ENCODE results near the gene MBNL1.

The MBNL1 gene

DNA sequence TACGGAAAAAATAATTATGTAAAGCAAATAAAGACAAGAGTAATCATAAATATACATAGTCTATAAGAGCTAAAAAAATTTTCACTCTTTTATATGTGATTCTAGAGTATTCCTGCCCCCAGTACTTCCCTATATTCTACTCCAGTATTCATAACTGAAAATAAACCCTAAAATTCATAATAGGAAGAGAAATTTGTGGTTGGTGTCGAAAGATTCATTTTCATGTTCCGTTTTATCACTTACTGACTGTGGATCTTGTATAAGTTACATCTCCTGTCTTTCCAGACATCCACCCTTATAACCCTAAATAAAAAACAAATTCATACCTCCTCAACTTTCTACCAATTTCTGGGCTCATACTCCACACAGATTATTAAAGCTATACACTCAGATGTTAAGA lies 16.0 kb upstream of the MBNL1 start:
- DNase-seq: no peak

- no peak for DNase-seq
Measured at GRCh38 chr3:152253514-152253913, 15.2 kb upstream of the MBNL1 start.

- no peak for DNase-seq
Measured at GRCh38 chr3:152254041-152254440, 14.7 kb upstream of the MBNL1 start.

GRCh38 chr3:152255290-152255689 lies 13.4 kb upstream of the MBNL1 start:
- DNase-seq: no peak

- DNase-seq: no peak
Measured at GRCh38 chr3:152256851-152257562, 11.7 kb upstream of the MBNL1 start.

DNA sequence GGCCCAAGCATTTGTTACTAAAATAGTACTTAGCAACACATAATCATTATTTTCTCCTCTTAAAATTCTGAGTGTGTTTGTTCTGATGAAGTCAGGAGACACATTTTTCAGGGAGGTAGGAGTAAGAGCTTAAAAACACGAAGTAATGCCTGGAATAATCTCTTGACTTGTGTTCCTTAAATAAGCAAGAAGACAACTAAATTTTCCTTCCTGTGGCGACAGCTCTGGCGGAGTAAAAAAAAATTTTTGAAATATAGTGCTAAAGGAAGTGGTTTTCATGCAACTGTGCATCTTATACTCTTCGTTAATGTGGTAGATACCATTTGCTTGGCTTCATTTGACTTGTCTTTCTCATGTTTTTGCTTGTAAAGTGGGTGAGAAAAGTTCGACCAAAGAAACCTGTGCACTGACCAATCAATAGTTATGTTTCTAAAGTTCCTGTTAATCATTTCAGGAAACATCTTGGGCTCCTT lies 11.1 kb upstream of the MBNL1 start:
- DNase-seq: no peak

DNA sequence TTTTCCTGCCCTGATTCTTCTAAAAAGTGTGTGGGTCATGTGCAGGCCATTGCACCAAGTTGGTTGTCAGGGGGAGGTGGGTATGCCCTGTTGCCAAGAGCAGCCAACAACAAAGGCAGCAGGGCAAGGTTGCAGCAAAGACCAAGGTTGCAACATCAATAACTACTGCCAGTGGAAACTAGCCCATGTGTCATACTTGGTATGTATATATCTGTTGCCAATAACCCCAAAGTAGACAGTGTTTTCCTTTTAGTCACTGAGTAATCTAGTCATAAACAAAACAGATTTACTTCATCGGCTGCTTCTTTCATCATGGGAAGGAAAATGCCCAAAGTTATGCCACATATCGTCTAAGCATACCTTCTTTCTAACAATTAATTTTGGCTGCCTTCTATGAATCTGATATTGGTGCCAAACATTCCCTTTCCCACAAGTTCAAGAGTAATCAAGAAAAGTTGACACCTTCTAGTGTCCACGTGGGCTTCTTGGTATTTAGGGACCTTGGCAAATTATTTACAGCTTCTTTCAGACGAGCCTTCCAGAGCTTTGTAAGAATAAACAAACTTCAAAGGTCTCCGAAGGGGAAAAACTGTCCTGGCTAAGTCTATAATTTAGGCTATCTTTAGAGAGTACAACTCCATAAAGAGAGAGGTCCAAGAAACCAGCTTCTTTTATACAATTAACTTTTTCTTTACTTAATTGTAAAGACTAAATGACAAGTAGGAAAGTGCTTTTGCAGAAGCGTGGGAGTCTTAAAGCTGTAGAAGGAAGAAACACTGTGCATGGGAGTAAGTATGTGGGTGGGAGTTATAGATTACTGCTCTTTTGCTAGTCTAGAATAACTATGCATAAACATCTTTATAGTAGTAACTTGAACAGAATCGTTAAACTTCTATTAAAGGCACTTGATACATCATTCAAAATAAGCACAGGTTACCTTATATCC lies 10.0 kb upstream of the MBNL1 start:
- DNase-seq: peak in 2 of 56 donors; percentile 2 to 40

DNA sequence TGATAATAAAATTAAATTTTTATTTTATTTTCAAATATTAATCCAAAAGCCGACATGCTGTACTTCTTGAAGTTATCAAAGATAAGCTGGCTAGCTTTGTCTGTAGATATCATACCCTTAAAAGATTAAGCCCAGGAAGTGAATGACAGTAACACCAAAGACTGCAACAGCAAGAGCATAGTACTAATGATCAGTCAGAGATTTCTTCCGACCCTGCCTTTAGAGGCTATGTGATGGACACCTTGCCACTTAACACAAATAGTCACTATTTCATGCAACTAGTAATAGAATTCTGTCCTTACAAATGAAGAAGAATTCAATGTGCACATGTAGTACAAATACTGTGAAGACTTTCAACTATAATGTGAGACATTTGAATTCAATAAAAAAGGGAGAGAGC lies 9.3 kb upstream of the MBNL1 start:
- no peak for DNase-seq

DNA sequence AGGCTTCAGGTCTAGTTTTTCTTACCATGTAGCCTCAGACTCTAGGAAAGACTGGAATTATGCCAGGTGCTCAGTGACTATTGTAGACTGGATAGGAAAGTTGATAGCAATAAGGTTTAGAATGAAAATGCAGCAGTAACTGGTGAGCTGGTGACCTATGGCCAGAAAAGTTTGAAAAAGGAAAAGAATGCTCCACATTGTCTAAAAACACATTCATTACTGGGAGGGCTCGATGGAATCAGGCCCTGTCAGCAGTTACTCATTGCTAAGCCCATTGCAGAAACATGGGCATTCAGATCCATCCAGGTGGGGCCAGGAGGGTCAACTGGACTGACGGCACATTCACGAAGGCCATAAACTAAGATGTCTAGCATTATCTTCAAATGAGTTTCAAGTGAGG lies 8.7 kb upstream of the MBNL1 start:
- no peak for DNase-seq

DNA sequence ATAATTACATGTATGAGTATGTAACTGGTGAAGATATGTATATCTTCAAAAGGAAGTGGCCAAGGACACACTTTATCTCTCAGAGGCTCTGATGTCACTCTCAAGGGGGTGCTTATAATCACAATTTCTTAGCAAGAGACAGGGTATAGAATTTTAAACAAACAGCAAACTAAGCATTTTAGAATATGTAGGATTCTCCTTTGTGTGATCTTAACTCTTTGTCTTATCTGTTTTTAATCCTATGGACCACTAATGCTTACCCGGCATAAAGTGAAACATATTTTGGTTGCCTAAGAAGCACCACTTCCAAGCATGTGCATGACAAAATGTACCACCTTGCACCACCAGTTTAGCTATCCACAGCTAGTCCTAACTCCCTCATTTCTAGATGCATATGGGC lies 8.2 kb upstream of the MBNL1 start:
- no peak for DNase-seq

- no peak for DNase-seq
Measured at GRCh38 chr3:152261329-152261728, 7.4 kb upstream of the MBNL1 start.

DNA sequence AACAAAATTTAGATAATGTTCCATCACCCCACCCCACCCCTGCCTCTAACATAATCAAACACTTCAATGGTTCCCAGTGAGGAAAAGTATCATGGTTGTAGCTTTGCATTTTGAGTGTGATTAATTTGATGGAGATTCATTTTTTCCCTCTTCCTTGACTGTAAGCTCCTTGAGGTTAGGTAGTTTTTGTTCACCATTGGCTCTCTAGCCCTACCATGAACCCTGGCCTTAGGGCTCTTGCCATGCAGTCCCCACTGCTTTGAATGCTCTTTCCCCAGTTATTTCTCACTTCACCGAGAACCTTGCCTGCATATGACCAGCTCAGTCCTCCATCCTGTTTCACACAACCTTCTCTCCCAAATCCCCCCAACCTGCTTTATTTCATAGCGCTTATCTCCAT lies 5.0 kb upstream of the MBNL1 start:
- DNase-seq: no peak

DNA sequence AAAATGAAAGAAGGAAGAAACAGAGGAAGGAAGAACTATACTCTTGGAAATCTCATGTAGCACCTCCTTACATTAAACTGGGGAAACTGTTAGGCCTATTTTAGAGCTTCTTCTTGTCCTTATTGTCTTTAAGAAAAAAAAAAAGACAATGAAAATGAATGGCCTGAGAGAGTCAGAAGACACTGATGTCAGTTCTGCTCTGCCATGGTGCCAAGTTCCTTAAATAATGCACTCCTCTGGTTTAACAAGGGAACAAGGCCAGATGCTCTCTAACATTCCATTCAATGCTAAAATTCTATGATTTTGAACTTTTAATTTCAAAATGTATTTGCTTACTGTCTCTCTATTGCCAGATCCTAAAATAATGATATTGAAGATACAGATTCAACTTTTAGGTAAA lies 4.4 kb upstream of the MBNL1 start:
- no peak for DNase-seq

DNA sequence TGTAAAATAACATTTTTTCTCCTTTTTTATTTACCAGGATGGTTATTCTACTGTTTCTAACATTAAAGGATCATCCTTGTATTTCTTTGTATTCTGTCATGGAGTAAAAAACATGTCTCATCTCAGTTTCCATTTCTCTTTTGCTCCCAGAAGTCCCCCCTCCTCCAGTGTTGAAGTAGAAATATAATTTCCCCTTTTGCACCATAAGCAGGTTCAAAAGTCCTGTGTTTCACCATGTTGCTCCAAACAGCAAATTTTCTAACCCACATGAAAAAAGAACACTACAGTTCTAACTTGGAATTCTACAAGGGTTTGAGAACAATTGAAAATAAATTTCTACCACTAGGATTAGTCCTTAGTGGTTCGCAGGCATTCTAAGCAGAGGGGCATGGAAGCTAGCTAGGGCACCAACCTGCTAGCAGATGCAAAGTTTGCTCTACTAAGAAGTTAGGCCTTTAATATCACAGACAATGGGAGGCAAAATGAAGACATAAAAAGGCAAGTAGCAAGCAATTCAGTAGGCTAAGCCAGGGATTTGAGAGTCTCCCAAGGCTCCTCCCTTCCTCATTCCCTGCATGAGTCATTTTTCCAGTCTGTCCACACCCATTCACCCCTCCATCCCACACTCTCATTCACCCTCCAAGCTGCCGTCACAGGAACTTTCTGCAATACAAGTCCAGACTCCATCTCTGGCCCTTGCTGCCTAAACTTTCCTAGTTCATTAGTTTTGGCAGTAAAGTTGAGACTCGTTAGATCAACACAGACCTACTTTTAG lies 2.3 kb upstream of the MBNL1 start:
- peak in 10 of 56 donors; percentile 5 to 75 (median 25) for DNase-seq

- DNase-seq: no peak
Measured at GRCh38 chr3:152267831-152268554, 736 bp upstream of the MBNL1 start.

GRCh38 chr3:152269056-152269830 lies 514 bp downstream of the MBNL1 start:
- DNase-seq: peak in 35 of 56 donors; percentile 19 to 89 (median 72)

DNA sequence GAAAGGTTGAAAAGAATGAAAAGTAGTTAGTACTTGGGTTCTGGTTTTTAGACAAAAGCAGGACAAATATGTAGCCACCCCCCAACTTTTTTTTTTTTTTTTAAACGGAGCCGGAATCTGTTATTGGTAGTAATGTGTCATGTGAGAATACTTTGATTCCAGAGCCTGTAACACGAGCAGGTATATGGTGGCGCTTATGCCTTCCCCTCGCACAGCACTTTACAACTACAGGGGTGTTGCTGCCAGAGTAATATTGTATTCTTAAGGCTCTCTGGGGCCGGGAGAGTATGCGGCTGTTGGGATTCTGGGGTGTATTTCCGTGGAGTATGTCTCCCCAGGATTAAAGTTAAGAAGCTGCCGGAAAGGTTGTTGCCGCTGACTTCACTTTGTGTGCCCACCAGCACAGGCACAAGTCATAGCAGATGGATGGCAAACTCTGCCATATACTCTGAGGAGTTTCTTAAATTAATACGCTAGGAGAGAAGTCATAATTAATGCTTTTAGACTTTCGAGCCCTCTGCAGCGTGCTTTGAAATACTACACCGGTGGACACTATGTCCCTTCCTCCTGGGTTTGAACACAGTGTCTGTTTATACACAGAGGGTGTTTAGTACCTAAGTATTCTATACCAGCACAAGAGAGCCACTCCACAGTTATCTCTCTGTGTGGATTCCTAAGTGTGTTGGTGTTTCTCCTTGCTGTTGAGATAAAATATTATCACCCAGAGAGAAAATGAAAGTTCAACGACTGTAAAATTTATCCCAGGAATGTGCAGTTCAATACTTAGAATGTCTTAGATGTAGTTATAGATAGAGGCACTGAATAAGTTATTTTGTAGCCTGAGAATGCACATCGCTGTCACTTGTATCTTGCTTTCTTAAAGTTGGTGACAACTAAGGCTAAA lies 1.4 kb downstream of the MBNL1 start:
- peak in 29 of 56 donors; percentile 1 to 66 (median 34) for DNase-seq

- DNase-seq: no peak
Measured at GRCh38 chr3:152270937-152271336, 2.2 kb downstream of the MBNL1 start.

All from nucleus accumbens (tissue), 56 donors.